ENCODE data around the gene ROBO1.
"Not testable (repeated sequence)": the region's sequence is repeated elsewhere in the genome, so short reads cannot be mapped to it uniquely, and the experiment has no call there.

Gene ROBO1

DNA sequence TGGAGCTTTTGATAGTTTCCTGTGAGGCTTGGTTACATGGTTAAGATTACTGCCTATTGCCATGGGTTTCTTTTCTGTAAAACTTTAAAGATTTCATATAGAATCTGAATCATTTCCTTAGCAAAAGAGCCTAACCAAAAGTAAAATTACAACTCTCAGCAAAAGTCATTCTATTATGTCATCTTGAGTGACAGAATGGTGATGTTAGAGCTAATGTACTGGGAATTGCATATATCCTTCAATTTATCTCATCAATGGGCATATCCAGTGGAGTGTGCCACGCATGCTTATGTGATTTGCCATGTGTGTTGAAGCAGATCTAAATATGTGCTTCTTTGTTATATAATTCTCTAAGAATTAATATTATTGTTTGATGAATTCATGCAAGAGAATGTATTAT is 212.1 kb downstream of the ROBO1 start:
- no peak overlapping the region for H3K27ac Mint-ChIP-seq

DNA sequence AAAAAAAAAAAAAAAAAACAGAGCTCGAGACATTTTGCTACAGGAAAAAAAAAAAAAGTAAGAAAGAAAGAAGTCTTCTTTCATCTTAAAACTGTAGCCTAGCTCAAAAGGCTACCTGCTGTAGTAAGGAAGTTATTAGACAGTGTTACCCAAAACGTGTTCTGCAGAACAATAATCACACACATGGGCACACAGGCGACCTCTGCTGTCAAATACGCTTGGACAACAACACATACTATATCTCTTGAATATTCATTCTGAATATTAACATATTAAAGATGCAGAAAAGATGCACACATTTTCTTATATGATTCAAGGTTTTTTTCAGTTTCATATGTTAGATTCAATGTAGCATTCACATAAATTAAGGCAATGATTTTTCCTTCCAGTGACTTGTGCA is 215.8 kb downstream of the ROBO1 start:
- Mint-ChIP-seq H3K9me3 (peaks cover 11% of the 10 kb centered on the region), H3K36me3 (ENCODE audit: low read depth) (no peaks in the 10 kb centered on the region), H3K27ac (no peak overlapping the region), H3K27me3 (no peaks in the 10 kb centered on the region), H3K4me3 (no peak overlapping the region), H3K4me1 (no peaks in the 10 kb centered on the region)
- DNase-seq: no peak
- ATAC-seq: no peak

More for the DNA sequence above, 212.1 kb downstream of the ROBO1 start:
- no peaks in the 10 kb centered on the region for H3K4me1 Mint-ChIP-seq
- H3K27me3 Mint-ChIP-seq: no peaks in the 10 kb centered on the region
- peaks cover 7% of the 10 kb centered on the region for H3K9me3 Mint-ChIP-seq
- ATAC-seq (no peak), DNase-seq (no peak)
- H3K36me3 Mint-ChIP-seq (ENCODE audit: low read depth): no peaks in the 10 kb centered on the region
- no peak overlapping the region for H3K4me3 Mint-ChIP-seq

DNA sequence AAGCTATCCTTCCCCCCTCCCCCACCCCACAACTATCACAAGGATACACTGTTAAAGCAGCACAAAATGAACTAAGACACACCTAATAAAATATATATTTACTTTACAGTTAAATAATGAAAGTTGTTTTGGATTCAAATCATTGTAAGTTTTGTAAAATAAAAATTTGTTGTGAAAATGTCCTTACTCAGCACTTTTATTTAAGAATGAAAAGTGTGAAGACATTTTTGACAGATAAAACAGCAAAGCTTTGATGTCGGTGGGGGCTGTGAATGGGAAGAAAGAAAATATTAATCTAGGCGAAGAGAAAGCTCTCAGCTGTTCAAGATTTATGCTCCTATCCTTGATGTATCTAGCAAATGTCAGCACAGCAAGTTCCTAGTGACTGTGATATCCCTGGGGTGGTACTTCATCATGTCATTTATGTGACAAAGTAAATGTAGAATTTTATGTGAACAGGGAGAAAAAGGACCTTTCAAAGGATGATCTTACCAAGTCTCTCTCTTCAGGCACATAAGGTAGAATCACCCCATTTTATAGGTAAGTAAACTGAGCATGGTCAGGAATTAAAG is 216.4 kb downstream of the ROBO1 start:
- Mint-ChIP-seq H3K4me3 (no peak overlapping the region), H3K27ac (no peak overlapping the region), H3K27me3 (no peaks in the 10 kb centered on the region), H3K4me1 (no peaks in the 10 kb centered on the region), H3K36me3 (ENCODE audit: low read depth) (no peaks in the 10 kb centered on the region), H3K9me3 (peaks cover 11% of the 10 kb centered on the region)
- ATAC-seq (no peak), DNase-seq (no peak)

DNA sequence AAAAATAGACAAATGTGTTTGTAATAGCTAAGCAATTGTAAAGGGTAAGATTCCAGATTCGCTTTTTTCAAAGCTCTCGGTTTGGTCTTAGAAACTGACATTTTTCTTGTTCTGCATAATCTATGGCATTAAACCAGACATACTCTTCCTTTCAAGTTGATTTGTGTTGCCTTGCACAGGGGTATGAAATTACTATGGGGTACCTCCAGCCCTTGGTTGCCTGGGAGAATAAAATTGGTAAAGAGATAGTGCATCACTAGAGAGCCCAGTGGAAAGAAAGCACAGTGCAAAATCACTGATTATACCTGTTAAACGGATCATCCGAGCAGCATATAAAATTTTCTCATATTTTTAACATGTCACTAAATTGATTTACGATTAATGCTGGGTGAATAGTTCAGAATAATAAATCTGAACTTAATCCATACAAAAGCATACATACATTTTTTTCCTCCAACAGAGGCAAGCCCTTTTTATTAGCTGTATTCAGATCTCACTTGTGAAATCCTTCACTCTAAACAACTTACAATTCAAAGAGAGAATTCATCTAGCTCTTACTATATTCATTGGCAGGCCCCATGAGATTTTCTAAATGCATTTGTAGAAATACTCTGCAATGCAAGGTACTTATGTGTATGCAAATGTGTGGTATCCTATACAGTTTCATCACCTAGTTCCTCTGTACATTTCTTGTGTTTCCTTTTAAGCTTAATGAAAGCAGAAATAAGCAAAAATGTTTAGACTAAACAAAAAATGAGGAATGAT is 224.4 kb downstream of the ROBO1 start:
- H3K27me3 Mint-ChIP-seq: no peaks in the 10 kb centered on the region
- DNase-seq (no peak), ATAC-seq (no peak)
- H3K9me3 Mint-ChIP-seq: no peaks in the 10 kb centered on the region
- no peaks in the 10 kb centered on the region for H3K36me3 Mint-ChIP-seq (ENCODE audit: low read depth)
- no peak overlapping the region for H3K27ac Mint-ChIP-seq
- no peaks in the 10 kb centered on the region for H3K4me1 Mint-ChIP-seq
- no peak overlapping the region for H3K4me3 Mint-ChIP-seq

DNA sequence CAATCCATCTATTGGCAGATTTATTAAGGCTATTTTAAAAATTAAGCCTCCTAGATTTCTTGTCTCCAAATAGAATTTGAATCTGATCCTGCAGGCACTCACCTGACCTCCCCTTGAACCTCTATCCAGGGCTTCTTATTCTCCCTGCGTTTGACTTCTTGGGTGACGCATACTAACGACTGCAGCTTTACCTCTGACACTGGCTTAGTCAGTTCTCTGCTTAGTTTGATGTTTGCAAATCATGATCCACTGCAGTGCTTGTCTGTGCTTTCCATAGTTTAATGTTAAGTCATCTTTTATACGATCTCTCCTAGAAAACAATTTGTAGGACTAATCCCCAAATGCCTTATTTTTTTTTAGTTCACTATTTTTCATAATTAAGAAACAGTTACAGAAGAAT is 233.1 kb downstream of the ROBO1 start:
- no peak for ATAC-seq
- Mint-ChIP-seq H3K27me3 (no peaks in the 10 kb centered on the region), H3K27ac (no peak overlapping the region), H3K4me3 (no peak overlapping the region), H3K36me3 (ENCODE audit: low read depth) (no peaks in the 10 kb centered on the region), H3K4me1 (no peaks in the 10 kb centered on the region), H3K9me3 (peaks cover 9% of the 10 kb centered on the region)
- DNase-seq: no peak

DNA sequence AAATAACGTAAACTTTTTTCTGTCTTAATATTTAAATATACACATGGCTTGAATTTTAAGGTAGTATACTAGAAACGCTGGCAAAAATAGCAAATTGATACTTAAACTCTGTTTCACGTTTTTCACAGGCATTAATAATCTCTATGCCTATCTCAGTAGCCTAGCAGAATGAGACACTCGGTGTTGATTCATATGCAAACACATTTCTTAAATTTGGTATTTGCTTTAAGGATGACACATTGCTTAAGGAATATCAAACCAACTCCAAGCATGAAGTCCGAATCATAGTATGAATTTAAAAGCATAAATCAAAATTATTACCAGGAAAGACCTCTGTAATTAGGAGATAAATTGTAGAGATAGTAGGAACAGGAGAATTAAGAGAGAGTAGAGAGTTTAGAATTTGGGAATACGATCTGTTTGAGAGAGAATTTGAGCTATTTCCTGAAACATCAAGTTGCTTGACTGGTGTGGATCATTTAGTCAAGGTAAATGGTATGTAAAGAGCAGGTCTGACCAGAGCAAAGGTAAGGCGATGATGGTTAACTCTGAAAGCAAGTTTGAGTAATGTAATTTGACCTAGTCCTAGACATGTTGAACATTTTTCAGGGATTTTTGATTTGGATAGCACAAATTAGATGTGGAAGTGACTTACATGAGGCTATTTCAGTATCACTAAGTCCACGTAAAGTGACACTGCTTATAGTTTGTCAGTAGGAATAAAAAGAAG is 236.1 kb downstream of the ROBO1 start:
- ATAC-seq (no peak), DNase-seq (no peak)
- H3K36me3 Mint-ChIP-seq (ENCODE audit: low read depth): no peaks in the 10 kb centered on the region
- no peaks in the 10 kb centered on the region for H3K4me1 Mint-ChIP-seq
- no peaks in the 10 kb centered on the region for H3K27me3 Mint-ChIP-seq
- no peak overlapping the region for H3K4me3 Mint-ChIP-seq
- H3K9me3 Mint-ChIP-seq: peaks cover 5% of the 10 kb centered on the region
- no peak overlapping the region for H3K27ac Mint-ChIP-seq

DNA sequence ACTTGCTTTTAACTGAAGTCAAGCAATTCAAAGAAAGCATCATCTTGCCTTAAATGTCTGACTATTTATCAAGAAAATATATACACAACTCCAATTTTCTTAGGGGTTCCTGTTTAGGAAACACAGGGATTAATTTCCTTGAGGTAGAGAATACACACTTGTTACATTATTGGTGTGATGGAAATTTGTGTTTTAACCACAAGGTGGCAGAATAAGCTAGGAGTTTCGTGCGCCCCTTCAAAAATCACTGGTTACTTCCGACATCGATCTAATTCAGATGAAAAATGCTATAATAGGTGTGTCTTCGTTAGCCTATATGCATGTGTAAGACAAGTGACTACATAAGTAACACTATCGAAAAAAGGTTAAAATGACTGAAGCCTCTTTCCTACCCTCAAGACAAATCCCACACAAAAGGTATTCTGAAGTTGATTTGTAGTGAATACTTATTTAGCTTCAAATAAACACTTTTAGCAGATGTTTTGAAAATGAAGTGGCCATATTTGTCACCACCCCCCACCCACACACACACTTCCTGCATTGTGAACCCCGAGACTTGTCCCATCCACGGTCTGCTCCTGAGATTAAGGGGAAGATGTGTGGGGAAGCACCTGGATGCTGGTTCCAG is 246.5 kb downstream of the ROBO1 start:
- Mint-ChIP-seq H3K27ac (no peak overlapping the region), H3K27me3 (no peaks in the 10 kb centered on the region), H3K36me3 (ENCODE audit: low read depth) (no peaks in the 10 kb centered on the region), H3K4me3 (no peak overlapping the region), H3K4me1 (no peaks in the 10 kb centered on the region), H3K9me3 (no peaks in the 10 kb centered on the region)
- DNase-seq (peak; percentile 2), ATAC-seq (no peak)

DNA sequence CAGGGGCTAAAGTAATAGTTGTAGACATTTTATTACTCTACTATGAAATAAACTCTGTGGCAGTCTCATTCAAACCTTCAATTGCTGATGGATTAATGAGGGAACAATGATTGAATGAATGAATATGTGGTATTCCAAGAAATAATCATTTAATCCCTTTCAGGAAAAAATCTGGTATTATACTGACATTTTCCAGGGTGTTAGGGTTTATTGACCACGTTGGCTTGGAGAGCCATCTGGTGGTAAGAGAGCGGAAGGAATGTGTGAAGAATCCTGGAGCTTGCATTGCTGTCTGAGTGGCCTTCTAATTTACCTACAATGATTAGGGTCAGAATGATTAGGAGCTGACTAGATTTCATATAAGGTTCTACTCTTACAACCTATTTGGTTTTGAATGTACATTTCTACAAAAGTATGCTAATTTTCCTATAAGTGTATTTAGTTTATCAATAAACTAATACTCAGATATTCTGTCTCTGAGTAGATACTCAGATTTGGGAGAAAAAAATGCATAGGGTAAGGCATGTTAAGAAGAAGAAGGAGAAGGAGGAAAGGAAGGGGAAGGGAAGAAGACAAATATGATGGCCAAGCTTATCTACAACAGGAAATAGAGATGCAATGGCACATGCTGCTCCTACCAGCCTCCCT is 249.9 kb downstream of the ROBO1 start:
- no peaks in the 10 kb centered on the region for H3K36me3 Mint-ChIP-seq (ENCODE audit: low read depth)
- no peak for DNase-seq
- no peak overlapping the region for H3K27ac Mint-ChIP-seq
- no peak for ATAC-seq
- H3K9me3 Mint-ChIP-seq: no peaks in the 10 kb centered on the region
- H3K4me1 Mint-ChIP-seq: no peaks in the 10 kb centered on the region
- no peaks in the 10 kb centered on the region for H3K27me3 Mint-ChIP-seq
- H3K4me3 Mint-ChIP-seq: no peak overlapping the region

DNA sequence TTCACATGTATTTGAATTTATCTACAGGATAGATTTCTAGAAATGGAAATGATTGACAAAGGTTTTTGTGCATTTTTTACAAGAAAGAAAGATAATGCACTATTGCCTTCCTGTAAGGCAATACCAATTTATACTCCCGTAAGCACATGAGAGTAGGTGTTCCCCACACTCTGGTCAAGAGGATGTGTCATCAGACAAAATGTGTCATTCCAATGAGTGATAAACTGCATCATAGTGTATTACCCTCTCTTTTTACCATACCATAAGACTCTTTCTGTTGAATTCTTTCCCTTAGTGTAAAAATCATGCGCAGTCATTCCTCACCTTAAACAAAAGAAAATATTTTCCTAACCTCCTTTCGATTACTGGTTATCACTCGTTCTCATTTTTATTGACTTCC is 251.0 kb downstream of the ROBO1 start:
- Mint-ChIP-seq H3K27ac (no peak overlapping the region), H3K4me1 (no peaks in the 10 kb centered on the region), H3K27me3 (no peaks in the 10 kb centered on the region), H3K9me3 (no peaks in the 10 kb centered on the region), H3K36me3 (ENCODE audit: low read depth) (no peaks in the 10 kb centered on the region), H3K4me3 (no peak overlapping the region)
- DNase-seq (no peak), ATAC-seq (no peak)

DNA sequence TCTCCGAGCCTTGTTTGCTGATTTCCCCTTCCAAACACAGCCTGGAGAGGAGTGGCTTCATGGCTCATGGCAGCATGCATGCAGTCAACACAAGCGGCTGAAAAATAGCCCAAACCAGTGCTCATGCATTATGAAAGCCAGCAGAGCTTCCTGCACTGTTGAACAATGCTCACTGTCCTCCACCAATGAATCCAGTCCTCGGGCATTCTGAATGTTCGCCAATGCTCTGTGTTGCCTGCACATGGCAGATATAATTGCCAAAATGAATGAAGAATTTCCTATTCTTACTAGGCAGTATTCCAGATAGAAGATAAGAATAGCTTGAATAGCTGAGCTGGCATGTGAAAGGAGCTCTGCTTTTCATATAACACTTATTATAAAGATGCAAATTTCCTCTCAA is 252.7 kb downstream of the ROBO1 start:
- H3K4me3 Mint-ChIP-seq: no peak overlapping the region
- ATAC-seq (no peak), DNase-seq (no peak)
- H3K27ac Mint-ChIP-seq: no peak overlapping the region
- no peaks in the 10 kb centered on the region for H3K36me3 Mint-ChIP-seq (ENCODE audit: low read depth)
- no peaks in the 10 kb centered on the region for H3K4me1 Mint-ChIP-seq
- H3K9me3 Mint-ChIP-seq: no peaks in the 10 kb centered on the region
- no peaks in the 10 kb centered on the region for H3K27me3 Mint-ChIP-seq

DNA sequence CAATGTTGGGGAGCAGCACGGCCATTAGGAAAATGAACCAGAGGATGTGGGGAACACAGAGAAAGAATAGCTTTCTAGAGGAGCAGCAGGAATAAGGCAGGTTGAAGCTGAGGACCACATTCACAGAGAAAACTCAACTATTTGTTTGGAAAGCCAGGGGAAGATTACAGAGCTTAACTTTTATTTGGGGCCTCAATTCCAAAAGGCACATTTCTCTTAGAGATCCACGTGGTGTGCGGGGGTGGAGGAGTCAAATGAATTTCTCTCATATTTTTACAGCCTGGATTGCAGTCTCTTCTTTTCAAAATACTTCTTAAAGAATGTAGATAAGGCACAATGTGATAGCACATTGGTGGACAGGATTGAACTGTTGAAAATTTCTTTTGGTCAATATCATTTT is 253.7 kb downstream of the ROBO1 start:
- Mint-ChIP-seq H3K4me1 (no peaks in the 10 kb centered on the region), H3K27ac (no peak overlapping the region), H3K4me3 (no peak overlapping the region), H3K36me3 (ENCODE audit: low read depth) (no peaks in the 10 kb centered on the region), H3K9me3 (no peaks in the 10 kb centered on the region), H3K27me3 (no peaks in the 10 kb centered on the region)
- ATAC-seq: no peak
- DNase-seq: no peak

DNA sequence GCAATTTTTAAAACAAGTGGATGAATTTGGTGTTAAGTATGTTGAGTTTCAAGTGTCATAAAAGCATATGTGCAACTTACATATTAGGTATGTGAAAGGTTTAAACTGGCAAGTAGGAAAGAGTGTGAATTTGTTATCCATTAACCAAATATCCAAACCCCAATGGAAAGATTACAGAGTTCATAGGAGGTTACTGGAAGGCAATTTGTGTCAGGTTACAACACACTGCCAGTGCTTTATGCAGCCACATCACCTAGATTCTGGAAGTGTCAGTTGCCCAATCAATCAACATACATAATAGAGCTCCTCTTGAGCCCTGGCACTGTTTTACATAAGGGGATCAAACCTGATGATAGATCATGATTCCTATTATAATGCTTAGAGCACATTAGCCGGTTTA is 261.0 kb downstream of the ROBO1 start:
- ATAC-seq (no peak), DNase-seq (no peak)
- Mint-ChIP-seq H3K9me3 (no peaks in the 10 kb centered on the region), H3K36me3 (ENCODE audit: low read depth) (no peaks in the 10 kb centered on the region), H3K27ac (no peak overlapping the region), H3K4me1 (no peaks in the 10 kb centered on the region), H3K27me3 (no peaks in the 10 kb centered on the region), H3K4me3 (no peak overlapping the region)

DNA sequence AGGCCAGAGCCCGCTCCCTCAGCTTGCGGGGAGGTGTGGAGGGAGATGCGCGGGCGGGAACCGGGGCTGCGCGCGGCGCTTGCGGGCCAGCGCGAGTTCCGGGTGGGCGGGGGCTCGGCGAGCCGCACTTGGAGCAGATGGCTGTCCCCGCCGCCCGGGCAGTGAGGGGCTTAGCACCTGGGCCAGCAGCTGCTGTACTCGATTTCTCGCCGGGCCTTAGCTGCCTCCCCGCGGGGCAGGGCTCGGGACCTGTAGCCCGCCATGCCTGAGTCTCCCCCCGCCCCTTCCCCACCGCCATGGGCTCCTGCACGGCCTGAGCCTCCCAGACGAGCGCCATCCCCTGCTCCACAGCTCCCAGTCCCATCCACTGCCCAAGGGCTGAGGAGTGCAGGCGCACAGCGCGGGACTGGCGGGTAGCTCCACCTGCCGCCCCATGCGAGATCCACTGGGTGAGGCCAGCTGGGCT is 265.5 kb downstream of the ROBO1 start:
- H3K4me3 Mint-ChIP-seq; H3K27ac Mint-ChIP-seq; H3K36me3 Mint-ChIP-seq (ENCODE audit: low read depth); H3K4me1 Mint-ChIP-seq; ATAC-seq; DNase-seq; H3K9me3 Mint-ChIP-seq; H3K27me3 Mint-ChIP-seq: not testable (repeated sequence)

DNA sequence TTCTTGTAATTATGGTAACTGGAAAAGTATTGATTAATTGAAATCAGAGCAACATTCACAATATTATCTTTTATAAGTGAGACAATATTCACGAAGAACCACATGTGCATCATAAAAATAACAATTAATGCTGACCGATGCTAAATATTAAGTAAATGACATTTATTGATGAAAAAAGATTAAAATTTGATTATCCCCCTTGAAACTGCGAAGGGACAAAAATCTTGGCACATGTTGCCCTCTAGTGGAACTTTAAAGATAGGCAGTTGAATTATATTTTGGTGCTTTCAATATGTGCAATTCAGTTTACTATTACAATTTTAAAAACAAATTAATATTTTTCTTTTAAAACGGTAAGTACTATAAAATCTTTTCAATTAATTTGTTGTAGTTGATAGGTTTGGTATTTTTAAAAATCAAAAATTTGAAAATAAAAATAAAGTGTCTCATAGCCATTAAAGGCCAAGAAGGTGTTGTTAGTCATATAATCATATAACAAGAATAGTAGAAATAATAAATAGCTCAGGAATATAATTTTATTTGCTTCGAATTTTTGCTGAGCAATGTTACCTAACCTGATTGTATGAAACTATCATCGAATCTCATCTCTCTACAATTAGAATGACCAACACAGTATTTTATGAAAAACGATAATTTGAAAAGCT is 270.2 kb downstream of the ROBO1 start:
- Mint-ChIP-seq H3K4me3 (no peak overlapping the region), H3K36me3 (ENCODE audit: low read depth) (no peaks in the 10 kb centered on the region), H3K9me3 (peaks cover 7% of the 10 kb centered on the region), H3K27ac (no peak overlapping the region), H3K27me3 (no peaks in the 10 kb centered on the region), H3K4me1 (no peaks in the 10 kb centered on the region)
- ATAC-seq: no peak
- no peak for DNase-seq
